Bronchial epithelial cell (primary cell): ENCODE measurements around the gene GRM1. TPM values are rescaled to one million over a fixed set of nuclear protein-coding genes. Genes with fewer than 3 reads are reported as not detected.

Source experiments
- DNase-seq: peaks from one replicate; pipeline ENCODE4 v3.0.0-alpha.2; 2010; ENCODE audit warnings: low read depth
- FAIRE-seq: peaks from 2 replicates; lab custom pipeline; 2011; peaks lifted over from hg19 to GRCh38; lab: Jason Lieb, UNC
- H3K27me3 ChIP-seq: 2 replicates; pipeline ENCODE4 v1.5.1; 2011; ENCODE audit warnings: low read length; ENCODE audit not compliant: control insufficient read depth, insufficient read depth
- H3K36me3 ChIP-seq: 2 replicates; pipeline ENCODE4 v1.5.1; 2011; ENCODE audit warnings: low read length; ENCODE audit not compliant: control insufficient read depth, insufficient read depth
- H3K4me3 ChIP-seq: 2 replicates; pipeline ENCODE4 v1.5.1; 2011; ENCODE audit warnings: mild to moderate bottlenecking, low read depth, low read length, control low read depth
- total RNA-seq: library from RNA; depleted of rRNA; stranded (reverse); fragments of >200 nt; gene quantifications from 2 replicates; pipeline ENCODE4 v1.2.1, GENCODE V29; 2014
- TF ChIP-seq, protein P1 (sequence below): IDR thresholded peaks from 2 replicates; pipeline ENCODE4 v1.5.1; 2011; ENCODE audit warnings: mild to moderate bottlenecking, moderate library complexity, low read length, control low read depth, inconsistent platforms; ENCODE audit not compliant: insufficient read depth, severe bottlenecking

Gene GRM1
- total RNA-seq, 1 donor from 2014 or later, result not detected

DNA sequence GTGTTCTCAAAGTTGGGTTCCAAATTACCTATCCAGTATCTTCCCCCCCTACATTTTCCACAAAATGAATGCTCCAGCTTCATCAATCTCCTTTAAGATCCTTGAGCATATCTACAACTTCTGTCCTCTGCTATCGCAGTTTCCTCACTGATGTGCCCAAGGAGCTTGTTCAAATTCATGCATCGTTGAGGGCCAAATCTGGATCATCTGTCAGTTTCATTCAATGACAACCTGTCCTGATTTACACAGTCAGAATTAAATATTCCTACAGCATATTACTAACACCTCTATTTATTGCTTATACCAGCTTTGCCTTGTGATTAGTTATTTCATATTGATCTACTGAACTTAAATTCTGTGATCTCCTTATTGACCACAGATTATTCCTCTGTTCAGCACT, 68.7 kb downstream of the GRM1 start:
- TF ChIP-seq, protein P1, sequence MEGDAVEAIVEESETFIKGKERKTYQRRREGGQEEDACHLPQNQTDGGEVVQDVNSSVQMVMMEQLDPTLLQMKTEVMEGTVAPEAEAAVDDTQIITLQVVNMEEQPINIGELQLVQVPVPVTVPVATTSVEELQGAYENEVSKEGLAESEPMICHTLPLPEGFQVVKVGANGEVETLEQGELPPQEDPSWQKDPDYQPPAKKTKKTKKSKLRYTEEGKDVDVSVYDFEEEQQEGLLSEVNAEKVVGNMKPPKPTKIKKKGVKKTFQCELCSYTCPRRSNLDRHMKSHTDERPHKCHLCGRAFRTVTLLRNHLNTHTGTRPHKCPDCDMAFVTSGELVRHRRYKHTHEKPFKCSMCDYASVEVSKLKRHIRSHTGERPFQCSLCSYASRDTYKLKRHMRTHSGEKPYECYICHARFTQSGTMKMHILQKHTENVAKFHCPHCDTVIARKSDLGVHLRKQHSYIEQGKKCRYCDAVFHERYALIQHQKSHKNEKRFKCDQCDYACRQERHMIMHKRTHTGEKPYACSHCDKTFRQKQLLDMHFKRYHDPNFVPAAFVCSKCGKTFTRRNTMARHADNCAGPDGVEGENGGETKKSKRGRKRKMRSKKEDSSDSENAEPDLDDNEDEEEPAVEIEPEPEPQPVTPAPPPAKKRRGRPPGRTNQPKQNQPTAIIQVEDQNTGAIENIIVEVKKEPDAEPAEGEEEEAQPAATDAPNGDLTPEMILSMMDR, result no peak
- DNase-seq (no peak), FAIRE-seq (no peak)

DNA sequence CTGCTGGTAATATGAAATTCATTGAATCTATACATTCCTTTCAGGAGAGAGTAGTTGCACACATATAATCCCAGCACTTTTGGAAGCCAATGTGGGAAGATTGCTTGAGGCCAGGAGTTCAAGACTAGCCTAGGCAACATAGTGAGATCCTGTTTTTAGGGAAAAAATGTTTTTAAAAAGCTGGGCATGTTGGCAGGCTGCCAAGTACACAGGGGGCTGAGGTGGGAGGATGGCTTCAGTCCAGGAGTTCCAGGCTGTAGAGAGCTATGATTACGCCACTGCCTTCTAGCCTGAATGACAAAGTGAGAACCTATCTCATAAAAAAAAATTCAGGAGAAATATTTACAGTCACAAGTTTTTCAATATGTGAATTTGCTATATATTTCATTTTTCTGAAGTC, 71.9 kb downstream of the GRM1 start:
- Histone ChIP-seq H3K4me3 (no peak overlapping the region), H3K36me3 (no peaks in the 10 kb centered on the region), H3K27me3 (no peaks in the 10 kb centered on the region)
- FAIRE-seq (no peak), DNase-seq (no peak)
- TF ChIP-seq, protein P1, result no peak

More for the DNA sequence above, 68.7 kb downstream of the GRM1 start:
- peaks cover 3% of the 10 kb centered on the region for H3K27me3 ChIP-seq
- H3K4me3 ChIP-seq, result no peak overlapping the region
- H3K36me3 ChIP-seq, result no peaks in the 10 kb centered on the region

DNA sequence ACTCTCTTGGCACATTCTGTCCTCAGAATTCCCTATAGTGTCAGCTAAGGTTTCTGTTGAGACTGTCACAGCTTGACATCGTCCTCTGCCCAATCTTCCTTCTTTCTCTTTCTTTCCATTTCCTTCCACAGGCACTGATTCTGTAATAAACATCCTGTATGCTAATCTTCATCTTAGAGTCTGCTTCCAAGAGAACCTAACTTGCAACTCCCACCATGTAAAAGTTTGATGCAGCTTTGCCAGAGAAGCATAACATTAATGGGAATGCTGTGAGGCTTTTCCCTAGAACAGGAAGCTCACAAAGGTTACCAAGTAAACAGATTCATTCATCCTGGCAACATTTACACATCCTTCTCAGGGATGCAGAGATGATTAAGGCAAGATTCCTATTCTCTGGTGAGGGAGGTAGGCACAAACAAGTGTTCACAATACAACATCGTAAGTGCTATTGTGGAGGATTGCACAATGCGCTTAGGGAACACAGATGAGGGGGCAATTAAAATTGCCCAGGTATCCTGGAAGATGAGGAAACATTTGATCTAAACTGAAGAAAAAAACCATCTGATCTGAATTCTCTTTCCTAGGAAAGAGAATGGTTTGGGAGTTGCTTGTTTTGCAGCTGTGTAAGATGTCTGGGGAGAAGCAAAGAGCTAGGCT, 74.7 kb downstream of the GRM1 start:
- FAIRE-seq (peak; percentile 64), DNase-seq (no peak)
- no peaks in the 10 kb centered on the region for H3K27me3 ChIP-seq
- no peak overlapping the region for H3K4me3 ChIP-seq
- TF ChIP-seq, protein P1, result no peak
- H3K36me3 ChIP-seq, result no peaks in the 10 kb centered on the region

DNA sequence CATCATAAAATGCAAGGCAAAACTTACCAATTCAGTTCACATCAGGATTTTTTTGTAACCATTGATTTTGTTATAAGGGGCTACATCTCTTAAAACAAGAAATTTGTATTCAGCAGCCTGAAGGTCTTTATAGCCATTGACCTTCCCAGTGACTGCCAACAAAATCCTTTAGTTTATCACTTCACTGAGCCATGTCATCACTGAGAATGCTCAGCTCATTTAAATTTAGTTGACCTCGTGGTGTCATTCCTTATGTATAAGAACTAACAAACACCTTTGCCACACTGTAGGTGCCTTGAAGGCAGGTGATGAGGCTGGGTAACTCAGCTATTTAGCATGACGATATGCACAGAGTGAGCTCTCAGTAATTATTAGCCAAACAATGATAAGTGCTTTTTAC, 77.7 kb downstream of the GRM1 start:
- Histone ChIP-seq H3K36me3 (no peaks in the 10 kb centered on the region), H3K4me3 (no peak overlapping the region), H3K27me3 (no peaks in the 10 kb centered on the region)
- no peak for DNase-seq
- TF ChIP-seq, protein P1, result no peak
- no peak for FAIRE-seq

DNA sequence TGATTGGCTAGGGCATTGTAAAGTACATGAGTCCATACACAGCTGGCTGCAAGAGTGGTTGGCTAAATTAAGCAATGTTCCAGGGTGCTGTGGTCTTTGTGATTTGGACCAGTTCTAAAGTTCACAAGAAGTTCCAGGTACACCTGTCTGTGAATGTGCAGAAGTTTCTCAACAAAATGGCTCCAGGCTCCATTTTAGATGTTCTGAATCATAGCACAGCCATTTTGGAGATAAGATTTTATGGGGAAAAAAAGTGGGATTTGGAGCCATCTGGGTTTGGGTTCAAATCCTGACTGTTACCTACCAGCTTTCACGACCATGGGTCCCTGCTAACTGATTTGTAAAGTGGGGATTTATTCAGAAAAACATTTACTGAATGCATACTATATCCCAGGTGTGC, 82.1 kb downstream of the GRM1 start:
- FAIRE-seq (no peak), DNase-seq (no peak)
- H3K4me3 ChIP-seq, result no peak overlapping the region
- TF ChIP-seq, protein P1, result no peak
- H3K27me3 ChIP-seq, result no peaks in the 10 kb centered on the region
- no peaks in the 10 kb centered on the region for H3K36me3 ChIP-seq
